Activated T-cell treated with anti-CD3 and anti-CD28 coated beads for 1 hour (primary cell): ENCODE measurements around the gene PROZ.
A peak's percentile ranks its signal among the peaks of the same experiment; 100 is the strongest.

ENCODE experiments used
- DNase-seq: peaks from one replicate; pipeline ENCODE4 v3.0.0-alpha.2; 2020; ENCODE audit warnings: low read depth

The PROZ gene

DNA sequence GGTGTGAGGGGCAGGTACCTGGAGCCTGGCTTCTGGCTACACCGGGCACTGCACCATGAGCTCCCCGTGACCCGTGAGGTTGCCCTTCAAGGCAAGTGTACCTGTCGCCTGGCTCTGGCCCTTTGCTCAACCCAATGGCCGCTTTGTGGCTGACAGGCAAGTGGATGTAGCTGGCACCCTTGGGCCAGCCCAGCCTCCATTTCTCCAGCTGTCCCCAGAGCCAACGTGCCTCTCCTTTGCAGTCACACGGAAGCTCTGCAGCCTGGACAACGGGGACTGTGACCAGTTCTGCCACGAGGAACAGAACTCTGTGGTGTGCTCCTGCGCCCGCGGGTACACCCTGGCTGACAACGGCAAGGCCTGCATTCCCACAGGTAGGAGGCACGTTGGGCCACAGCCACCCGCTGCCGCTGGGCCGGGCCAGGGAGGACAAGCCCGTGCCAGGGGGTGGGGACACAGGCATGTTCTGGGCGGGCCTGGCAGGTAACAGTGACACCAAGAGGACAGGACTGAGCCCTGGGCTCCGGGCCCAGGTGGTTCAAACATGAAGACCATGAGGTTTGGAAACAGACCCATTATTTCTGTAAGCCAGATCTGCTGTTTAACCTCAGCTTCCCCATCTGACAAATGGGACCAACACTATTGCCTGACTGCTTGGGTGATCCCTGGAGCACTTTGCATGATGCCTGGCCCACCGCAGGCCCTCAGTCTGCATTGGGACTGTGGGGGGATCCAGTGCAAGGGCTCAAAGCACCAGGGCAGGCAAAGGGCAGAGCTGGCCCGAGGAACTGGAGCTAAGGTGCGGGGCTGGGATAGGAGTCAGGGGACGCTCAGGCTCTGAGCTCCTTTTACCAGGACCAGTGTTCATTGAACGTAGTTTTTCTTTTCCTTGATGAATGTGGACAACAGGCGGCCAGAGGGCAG lies 17.5 kb upstream of the PROZ start:
- no peak for DNase-seq

DNA sequence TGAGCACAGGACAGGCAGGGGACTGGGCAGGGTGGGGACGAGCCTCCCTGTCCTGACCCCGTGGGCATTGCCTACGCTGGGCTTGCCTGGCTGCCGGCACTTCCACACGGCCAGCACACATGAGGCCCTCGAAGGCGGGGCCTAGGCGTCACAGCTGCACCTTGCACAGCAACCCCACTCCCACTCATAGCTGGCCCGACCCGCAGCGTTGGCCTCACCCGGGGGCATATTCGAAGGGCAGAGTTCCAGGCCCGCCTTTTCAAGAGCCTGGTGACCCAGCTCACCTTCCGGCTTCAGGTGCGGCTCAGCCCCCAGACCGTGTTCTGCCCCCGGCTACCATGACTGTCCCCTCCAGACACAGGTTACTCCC lies 16.9 kb upstream of the PROZ start:
- no peak for DNase-seq

DNA sequence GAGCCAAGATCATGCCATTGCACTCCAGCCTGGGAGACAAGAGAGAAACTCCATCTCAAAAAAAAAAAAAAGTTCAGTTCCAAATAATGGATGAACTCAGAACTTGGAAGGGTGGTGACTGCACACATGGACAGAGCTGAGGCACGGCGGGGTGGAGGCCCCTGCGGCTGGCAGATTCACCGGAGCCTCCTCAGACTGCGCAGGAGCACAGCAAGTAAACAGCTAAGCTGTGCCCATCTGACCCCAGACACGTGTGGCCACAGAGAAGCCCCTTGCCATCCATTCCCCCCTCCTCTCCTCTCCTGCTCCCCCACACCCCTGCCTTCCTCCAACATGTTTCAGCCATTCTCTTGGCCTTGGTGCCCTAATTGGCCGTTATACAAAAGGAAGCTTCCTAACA lies 15.6 kb upstream of the PROZ start:
- DNase-seq, result no peak

DNA sequence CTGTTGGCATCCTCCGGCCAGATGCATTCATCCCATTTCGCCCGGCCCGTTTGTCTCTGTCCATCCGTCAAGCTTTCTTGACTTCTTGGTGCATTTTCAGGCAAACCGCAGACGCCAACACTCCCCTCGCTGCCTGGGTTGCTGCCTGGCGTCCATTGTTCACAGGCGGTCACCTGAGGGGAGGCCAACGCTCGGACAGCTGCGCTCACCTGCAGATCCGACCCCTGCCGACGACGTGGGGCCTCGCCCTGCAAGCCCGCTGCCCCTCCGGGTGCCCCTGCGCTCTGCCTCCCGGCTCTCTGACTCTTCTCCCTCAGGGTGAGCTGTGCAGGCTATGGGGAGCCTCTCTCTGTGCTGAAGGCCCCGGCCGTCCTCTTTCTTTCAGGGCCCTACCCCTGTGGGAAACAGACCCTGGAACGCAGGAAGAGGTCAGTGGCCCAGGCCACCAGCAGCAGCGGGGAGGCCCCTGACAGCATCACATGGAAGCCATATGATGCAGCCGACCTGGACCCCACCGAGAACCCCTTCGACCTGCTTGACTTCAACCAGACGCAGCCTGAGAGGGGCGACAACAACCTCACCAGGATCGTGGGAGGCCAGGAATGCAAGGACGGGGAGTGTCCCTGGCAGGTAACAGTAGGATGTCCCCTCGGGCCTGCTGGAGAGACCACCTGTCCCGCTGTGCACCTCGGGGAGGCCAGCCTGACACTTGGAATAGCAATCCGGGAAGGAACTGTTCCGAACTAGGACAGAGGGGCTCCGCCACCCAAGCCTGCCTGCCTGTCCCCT lies 14.8 kb upstream of the PROZ start:
- DNase-seq, result no peak

- no peak for DNase-seq
These were observed 14.2 kb upstream of the PROZ start for GRCh38 chr13:113144255-113144629.

GRCh38 chr13:113145496-113145895 lies 13.0 kb upstream of the PROZ start:
- DNase-seq, result no peak

DNA sequence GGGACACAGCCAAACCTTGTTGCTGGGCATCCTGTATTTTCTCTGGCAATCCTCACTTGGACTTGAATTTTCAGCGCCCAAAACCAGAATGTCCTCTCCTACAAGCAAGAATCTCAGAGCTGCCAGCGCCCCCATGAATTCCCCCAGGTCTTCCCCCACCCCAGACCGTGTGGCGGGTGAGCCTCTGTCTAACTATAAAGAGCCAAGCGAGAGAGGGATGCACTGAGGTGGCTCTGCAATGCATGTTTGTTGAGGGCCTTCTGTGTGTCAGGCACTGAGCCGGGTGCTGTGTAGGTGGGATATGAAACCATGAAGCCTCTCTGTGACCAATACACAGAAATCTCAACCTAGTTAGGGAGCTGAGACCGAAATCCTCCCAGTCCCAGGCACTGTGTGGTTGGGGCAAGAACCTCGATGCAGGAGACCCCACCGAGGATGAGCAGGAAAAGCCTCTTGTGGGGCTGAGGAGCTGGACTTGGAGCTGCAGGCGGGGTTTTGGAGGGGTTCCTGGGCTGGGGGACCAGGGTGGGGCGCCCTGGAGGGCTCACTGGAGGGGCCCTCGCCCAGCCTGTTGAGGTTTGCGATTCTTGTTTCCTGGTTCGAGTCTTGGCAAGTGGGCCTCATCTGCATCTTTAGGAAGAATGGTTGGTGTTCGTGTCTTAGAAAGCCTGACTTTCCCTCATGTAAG lies 12.4 kb upstream of the PROZ start:
- DNase-seq, result no peak

DNA sequence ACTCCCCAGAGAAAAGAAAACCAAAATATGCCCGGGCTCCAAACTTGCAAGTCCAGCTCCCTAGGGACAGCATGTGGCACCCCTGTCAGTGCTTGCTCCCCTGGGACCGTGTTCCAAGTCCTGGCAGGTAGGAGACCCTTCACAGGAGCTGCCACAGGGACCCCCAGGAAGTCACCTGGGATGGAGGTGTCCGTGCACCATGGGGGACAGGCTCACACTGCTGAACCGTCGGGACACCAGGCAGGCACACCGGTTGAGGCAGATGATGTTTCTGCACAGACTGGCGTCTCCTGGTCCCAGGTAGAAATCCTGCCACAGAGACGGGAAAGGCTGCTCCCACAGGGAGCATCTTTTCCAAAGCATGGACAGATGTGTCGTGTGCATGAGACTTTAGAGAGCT lies 11.7 kb upstream of the PROZ start:
- DNase-seq, result no peak

DNA sequence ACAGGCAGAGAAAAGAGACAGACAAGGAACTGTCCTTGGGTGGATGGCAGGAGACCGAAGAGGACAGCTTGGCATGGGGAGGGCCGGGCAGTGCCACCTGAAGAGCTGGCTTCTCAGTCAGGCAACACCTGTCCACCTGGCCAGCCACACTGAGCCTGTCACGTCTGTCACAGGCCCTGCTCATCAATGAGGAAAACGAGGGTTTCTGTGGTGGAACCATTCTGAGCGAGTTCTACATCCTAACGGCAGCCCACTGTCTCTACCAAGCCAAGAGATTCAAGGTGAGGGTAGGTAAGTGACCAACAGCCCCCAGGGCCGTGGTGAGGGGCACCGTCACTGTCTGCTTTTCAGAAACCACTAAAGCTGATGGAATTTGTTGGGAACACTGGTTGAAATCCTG lies 11.2 kb upstream of the PROZ start:
- no peak for DNase-seq

GRCh38 chr13:113148407-113148806 lies 10.0 kb upstream of the PROZ start:
- DNase-seq, result no peak

- DNase-seq, result no peak
These were observed 9.4 kb upstream of the PROZ start for GRCh38 chr13:113148940-113149503.

GRCh38 chr13:113149711-113150549 lies 8.5 kb upstream of the PROZ start:
- no peak for DNase-seq

DNA sequence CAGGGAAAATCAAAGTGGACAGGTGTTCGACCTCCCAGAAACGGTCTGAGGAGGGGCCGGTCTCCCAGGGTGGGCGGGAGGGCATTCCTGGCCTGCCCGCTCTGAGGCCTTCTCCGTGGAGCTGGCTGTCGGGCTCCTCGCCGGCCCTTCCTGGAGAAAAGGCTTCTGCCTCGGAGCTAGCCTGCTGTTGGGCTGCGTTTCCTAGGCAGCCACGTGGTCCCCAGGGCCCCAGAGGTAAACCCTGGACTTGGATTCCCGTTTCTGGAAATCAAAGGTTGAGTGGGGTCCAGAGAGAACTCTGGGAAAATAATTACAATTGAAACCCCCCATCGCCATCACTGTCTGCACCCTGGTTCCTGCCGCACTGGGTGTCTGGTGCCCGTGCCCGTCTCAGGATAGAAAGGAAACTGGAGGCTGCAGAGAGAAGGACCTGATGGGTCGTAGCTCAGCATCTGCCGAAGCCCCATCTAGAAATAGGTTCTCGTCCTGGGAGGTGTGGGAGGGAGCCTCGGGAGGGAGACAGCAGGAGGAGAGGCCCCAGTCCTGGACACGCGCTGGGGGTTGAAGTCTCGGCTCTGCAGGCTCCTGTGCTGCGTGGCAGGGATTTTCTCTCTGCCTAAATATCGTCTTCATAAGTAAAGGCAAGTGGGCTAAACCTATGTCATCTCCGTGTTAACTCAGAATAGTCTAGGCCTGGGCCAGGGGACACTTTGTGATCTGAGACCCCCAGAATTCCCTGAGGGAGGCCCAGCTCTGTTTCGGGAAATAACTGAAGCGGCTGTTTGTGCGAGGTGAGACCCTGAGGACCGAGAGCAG lies 7.7 kb upstream of the PROZ start:
- DNase-seq, result no peak

DNA sequence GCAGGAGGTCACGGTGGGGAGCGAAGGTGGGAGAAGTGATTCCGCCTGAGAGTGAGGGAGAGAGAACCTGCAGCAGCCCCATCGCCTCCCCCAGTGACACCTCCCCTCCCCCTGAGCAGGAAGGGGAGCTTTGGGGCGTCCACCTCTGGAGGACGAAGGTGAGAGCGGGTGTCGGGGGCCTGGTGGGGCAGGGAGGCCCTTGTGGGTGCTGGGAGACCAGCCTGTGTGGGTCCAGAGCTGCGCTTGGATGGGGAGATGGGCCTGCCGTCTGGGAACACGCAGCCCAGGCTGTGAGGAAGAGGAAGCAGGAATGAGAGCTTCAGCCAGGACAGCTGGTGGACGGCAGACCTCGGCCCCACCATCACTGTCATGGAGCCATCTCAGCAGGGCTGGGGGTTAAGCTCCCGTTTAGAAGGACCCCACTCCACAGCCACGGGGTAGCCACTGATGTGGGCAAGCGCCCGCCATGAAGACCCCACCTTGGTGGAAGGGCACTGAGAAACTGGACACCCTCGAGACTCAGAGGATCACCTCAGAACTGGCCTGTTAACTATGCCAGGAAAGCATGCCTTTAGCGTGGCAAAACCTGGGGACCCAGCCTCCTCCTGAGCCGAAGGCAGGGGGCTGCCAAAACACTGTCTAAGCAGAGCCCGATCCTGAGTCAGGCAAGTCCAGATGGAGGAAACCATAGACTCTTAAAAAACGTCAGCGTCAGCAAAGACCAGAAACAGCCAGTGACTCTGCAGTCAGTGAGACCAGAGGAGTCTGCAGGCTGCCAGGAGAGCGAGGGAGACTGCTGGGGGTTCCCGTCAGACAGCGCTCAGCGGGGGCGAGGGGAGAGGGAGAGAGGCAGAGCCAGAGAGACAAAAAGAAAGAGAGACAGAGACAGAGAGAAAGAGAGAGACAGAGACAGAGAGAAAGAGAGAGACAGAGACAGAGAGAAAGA lies 6.4 kb upstream of the PROZ start:
- no peak for DNase-seq

DNA sequence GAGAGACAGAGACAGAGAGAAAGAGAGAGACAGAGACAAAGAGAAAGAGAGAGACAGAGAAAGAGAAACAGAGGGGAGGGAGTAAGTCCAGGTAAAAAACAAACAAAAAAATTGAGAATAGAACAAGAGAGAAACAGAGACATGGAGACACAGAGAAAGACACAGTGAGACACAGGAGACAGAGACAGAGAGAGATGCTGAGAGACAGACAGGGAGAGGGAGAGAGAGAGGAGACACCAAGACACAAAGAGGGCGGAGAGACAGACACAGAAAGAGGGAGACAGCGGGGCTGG lies 5.8 kb upstream of the PROZ start:
- no peak for DNase-seq

GRCh38 chr13:113152984-113153809 lies 5.3 kb upstream of the PROZ start:
- DNase-seq, result no peak

GRCh38 chr13:113153810-113154748 lies 4.4 kb upstream of the PROZ start:
- peak; percentile 74 for DNase-seq

- DNase-seq, result no peak
These were observed 3.2 kb upstream of the PROZ start for GRCh38 chr13:113155201-113155600.
